EL (cell line): ENCODE measurements around the gene UNC93A.
"Not testable (repeated sequence)": the region's sequence is repeated elsewhere in the genome, so short reads cannot be mapped to it uniquely, and the experiment has no call there.

Experiments
- DNase-seq: peaks from one replicate; pipeline ENCODE4 v3.0.0-alpha.2; 2016

The UNC93A gene

DNA sequence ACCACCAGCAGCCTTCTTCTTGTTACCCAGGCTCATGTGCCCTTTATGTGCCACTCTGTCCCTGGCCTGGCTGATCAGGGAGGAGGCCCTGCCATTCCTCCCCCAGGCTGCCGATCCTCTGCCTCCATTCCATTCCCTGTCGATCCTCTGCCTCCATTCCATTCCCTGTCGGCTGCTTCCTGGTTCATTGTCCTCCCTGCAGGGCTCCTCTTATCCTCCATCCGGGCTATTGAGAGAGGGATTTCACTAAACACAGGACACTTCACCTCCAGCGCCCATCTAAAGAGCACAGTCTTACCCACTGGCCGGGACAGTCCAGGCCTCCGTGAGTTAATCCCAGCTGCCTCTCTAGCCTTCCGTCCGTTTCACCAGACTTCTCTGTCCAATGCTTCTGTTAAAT, 26.1 kb downstream of the UNC93A start:
- no peak for DNase-seq

- not testable (repeated sequence) for DNase-seq
Measured at GRCh38 chr6:167318354-167318753, 27.2 kb downstream of the UNC93A start.

- not testable (repeated sequence) for DNase-seq
Measured at GRCh38 chr6:167318856-167319255, 27.7 kb downstream of the UNC93A start.

GRCh38 chr6:167319856-167320753, 29.0 kb downstream of the UNC93A start:
- DNase-seq, result not testable (repeated sequence)

DNA sequence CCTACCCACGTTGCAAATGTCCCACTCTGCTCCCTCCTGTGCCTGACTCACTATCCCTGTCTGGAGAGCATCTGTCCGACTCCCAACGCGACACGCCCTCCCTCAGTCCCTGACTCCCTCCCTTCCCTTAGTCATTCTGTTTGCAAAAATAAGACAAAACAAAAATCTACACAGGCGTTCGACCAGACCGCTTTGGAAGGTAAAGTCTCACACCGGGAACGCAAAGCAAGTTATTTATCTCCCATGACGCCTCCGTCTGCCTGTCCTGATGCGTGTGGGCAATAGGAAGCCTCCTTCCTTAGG, 29.6 kb downstream of the UNC93A start:
- DNase-seq, result not testable (repeated sequence)

DNA sequence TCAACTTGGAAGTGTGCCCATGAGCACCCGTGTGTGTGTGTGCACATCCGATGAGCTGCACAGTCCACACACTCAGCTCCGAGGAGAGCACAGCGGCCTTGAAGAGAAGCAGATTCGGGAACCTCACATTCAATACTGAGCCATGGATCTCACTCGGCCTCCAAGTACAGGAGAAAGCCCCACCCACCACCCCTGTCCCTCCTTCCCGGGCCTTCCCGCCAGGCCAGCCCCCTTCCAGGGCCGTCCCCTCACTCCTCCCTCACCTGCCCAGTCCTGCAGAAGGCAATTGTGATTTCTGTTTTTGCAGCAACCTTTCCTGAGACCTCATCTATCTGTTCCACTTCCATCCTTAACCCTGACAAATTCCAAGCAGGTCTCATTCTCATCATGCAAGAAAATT, 30.1 kb downstream of the UNC93A start:
- not testable (repeated sequence) for DNase-seq

DNA sequence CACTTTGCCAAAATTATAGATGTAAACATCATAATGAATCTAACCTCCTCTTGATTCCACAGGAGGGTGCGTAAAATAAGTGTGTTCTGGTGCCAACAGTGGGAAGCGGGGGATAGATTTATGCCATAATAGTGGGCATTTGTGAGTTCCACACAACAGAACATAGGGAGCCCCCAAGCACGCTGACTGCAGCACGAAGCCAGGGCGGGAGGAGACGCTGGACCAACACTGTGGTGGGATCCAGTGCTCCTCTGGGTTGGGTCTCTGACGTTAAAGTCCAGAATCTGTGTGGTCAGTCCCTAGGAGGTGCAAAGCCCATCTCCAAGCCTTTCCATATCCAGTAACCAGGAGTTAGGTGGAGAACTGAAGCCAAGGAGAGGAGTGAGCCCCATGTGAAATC, 32.0 kb downstream of the UNC93A start:
- no peak for DNase-seq

DNA sequence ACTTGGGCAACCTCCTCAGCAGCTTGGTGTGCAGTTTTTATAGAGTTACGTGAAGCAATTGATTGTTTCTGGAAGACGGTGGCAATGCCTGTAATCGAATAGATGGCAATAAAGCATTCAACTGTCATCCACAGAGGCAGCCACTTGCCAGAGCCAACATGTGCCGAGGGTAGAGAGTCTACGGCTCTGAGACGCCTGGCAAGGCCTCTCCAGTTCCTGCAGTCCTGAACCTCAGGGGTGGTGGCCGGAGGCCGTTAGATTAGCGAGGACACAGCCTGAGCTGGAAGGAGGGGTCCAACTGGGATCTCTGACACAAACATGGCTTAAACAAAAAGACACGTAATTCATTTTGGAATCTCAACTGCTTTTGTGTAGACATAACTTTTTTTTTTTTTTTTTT, 33.0 kb downstream of the UNC93A start:
- DNase-seq, result no peak

DNA sequence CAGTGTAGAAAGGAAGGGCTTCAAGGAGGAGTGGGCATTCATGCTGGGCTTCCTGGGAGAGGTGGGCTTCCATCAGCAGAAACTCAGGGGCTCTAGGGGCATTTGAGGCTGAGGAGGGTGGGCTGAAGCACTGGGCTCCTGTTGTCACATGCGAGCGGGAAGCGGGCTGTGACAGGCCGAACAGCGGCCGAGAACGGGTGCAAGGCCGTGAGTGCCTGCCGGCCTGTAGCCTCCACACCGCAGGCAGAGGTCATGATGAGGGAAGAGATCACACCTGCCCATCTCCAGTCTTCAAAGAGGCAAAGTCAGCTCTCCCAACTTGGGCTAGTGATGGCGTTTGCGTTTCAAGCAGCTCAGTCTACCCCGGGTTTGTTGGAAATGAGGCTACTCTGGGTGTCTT, 34.7 kb downstream of the UNC93A start:
- no peak for DNase-seq

DNA sequence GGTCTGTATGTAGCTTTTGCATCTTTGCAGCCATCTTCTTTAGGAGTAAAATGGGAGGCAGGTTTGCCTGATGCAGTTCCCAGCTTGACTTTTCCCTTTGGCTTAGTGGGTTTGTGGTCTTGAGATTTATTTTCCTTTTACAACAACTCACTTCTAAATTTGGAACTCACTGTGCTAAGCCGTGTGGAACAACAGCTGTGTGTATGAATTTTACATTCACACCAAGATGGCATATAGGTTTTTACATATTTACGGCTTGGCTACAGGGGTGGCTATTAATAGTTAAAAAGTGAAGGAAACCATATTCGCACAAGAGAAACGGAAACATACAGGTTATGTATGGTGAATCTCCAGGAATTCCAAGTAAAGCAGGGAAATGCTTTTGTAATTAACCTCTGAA, 36.3 kb downstream of the UNC93A start:
- no peak for DNase-seq

- DNase-seq, result no peak
Measured at GRCh38 chr6:167328086-167328485, 37.0 kb downstream of the UNC93A start.

DNA sequence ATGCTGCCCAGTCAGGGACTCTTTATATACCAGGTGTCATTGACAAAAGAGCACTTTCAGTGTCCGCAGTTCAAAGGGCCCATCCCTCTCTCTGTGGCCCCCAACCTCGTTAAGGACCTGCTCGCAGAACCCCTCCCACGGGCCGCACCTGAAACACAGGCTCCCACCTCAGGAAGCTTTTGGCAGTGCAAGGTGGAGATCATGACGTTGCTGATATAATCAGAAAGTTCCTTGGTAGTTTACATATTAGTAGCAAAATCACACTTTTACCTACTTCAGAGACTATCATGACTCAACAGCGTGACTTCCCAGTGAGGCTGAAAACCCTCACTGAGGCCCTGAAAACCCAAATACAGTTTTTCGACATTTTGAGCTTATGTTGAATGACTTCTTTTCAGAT, 37.9 kb downstream of the UNC93A start:
- no peak for DNase-seq

GRCh38 chr6:167330750-167331149, 39.6 kb downstream of the UNC93A start:
- no peak for DNase-seq

DNA sequence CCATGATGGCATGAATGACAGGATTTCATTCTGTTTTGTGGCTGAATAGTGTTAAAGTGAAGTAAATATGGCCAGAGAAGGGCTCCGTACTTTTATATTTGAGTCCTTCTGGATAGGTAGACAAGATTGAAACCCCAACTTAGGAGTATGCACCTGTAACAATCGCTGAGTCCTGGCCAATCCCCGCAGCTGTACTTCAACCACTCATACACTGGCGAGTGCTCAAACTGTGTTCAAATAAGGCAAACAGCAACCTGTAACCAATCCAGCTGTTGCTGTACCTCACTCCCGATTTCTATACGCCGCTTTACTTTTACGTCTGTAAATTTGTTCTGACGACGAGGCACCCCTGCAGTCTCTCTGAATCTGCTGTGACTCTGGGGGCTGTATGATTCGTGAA, 40.5 kb downstream of the UNC93A start:
- no peak for DNase-seq

DNA sequence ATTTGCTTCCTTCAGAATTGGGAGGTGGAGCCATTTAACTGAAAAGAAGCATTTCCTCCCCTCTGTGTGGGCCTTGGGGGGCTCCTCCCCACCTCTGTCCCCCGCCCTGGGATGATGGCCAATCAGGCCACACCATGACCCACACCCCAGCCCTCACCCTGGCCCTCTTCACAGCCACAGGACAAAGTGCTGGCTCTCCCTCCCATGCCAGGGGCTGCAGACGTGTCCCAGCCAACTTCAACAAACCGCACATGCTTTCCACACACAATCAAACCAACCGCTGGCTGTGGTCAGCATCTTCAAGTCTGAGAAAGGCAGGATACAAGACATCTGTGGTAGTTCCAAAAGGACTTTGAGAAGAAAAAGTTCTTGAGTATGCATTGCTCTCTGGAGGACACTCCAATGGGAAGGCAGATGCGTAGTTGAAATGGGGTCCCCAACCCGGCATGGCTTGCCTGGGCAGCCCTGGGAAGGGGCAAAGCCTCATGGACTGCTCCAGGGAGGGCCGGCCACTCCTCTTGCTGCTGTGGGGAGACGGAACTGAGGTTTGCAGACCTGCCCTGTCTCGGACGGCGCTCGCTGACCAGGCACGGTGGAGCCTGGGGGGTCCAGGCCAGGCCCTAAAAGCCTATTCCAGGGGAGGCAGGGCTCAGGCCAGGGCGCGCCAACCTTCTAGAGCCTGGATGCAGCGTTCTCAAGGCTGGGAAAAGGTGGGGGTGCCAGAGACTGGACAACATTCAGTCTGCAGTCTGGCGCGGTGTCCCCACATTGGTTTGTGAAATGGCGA, 45.9 kb downstream of the UNC93A start:
- DNase-seq, result no peak

GRCh38 chr6:167337675-167338449, 46.7 kb downstream of the UNC93A start:
- DNase-seq, result no peak

DNA sequence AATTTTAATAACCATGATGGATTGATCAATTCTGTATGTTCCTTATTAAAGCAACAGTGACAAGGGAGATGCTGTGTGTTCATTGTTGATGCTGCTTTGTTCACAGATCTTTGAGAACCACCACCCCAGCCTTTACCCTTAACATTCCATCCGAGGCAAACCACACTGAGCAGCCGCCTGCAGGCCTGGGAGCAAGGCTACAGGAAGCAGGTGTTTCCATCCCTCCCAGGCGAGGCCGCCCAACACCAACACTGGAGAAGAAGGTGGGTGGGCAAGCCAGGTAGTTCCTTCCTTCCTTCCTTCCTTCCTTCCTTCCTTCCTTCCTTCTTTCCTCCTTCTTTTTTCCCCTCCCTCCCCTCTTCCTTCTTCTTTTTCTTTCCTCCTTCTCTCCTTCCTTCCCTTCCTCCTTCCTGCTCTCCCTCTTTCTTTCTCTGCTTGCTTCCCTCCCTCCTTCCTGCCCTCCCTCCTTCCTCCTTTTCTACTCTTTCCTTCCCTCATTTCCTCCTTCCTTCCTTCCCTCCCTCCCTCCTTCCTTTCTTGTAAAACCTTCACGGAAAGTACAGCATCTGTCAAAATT, 47.5 kb downstream of the UNC93A start:
- no peak for DNase-seq

GRCh38 chr6:167341038-167341583, 50.0 kb downstream of the UNC93A start:
- no peak for DNase-seq

DNA sequence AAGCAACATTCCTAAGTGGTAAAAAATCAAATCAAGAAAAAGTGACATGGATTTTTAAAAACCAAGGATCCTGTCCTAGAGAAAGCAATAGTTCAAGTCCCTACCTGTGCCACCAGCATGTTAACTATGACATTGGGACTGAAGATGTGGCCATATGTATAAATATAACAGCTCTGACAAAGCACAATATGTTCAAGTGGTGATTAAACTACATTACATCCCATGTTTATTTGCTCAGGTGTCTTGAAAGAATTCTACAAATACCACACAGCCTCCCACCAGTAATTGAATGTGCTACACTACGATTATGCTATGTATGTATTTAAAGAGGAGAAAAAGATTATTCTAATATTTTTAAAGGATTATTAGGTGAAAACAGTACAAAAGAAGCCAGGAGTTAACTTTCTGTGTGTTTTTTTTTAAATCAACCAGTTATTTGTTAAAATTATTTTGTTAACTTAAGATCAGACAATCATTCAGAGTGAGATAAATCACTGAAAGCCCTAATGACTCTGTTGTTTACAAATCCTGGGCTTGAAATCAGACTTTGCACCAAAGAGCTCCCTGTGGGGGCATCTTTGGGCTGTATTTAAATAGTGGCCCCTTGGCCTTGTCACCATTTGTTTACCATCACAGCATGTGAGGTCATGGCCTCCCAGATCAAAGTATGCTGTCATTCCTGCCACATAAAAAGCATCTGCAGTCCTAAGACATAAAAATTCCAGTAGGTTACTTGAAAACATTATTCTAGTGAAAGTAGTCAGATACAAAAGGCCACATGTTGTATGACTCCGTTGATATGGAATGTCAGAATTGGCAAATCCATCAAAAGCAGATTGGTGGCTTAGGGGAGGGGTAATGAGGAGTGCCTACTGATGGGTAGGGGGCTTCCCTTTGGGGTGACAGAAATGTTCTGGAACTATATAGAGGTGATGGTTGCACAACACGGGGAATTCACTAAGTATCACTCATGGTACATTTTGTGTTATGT, 50.8 kb downstream of the UNC93A start:
- no peak for DNase-seq

GRCh38 chr6:167342879-167343610, 51.9 kb downstream of the UNC93A start:
- no peak for DNase-seq

DNA sequence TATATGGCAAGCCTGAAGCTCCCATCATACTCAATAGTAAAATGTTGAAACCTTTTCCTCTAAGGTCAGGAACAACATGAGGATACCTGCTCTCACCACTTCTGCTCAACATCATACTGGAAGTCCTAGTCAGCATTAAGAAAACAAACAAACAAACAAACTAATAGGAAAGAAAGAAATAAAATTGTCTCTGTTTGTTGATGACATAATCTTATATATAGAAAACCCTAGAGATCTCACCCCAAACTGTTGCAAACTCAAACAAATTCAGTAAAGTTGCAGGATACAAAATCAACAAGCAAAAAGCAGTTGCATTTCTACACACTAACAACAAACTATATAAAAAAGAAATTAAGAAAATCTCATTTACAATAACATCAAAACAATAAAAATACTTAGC, 54.2 kb downstream of the UNC93A start:
- DNase-seq, result no peak
